SK-N-SH (cell line): Measurements from ENCODE around the gene ARHGEF10L. TPM values are rescaled to one million over a fixed set of nuclear protein-coding genes. Genes with fewer than 3 reads are reported as not detected.
A peak's percentile ranks its signal among the peaks of the same experiment; 100 is the strongest.

Experiments used
- CTCF ChIA-PET: fragments of 300-600, 350-600 bp; formaldehyde crosslinking; extraction: SDS; loops from one replicate; lab custom pipeline; 2021; lab: Yijun Ruan, JAX
- POLR2A ChIA-PET: fragments of 350-600 bp; sonication (Branson Sonifier 250); formaldehyde crosslinking; extraction: SDS; loops from one replicate; lab custom pipeline; 2020; ENCODE audit warnings: antibody characterized with exemption, inconsistent platforms; lab: Yijun Ruan, JAX
- DNase-seq: peaks from one replicate; pipeline ENCODE4 v3.0.0; 2012
- H2AFZ ChIP-seq: fragments of 200-600 bp; sonication (generic); 2 replicates; pipeline ENCODE4 v1.8.1; 2016; ENCODE audit warnings: antibody characterized with exemption, mild to moderate bottlenecking, low read depth
- H3F3A ChIP-seq: fragments of 200-600 bp; sonication (generic); replicated peaks from 2 replicates; pipeline ENCODE3; 2016; ENCODE audit warnings: antibody characterized with exemption, mild to moderate bottlenecking; ENCODE audit not compliant: insufficient read depth
- H3K27ac ChIP-seq, 2 experiments: fragments of 200-500 bp in 1 of 2; fragments of 200-600 bp in 1 of 2; sonication (Bioruptor generic) in 1 of 2; sonication (generic), shearing (Covaris generic) in 1 of 2; 2 replicates each; pipeline versions ENCODE4 v1.5.1 to v1.6.1; 2014 to 2016; ENCODE audit warnings: low read depth in 2 of 2, inconsistent platforms in 1 of 2, low read length in 1 of 2, mild to moderate bottlenecking in 1 of 2, mixed read lengths in 1 of 2
- H3K27me3 ChIP-seq: fragments of 200-600 bp; sonication (generic), shearing (Covaris generic); 2 replicates; pipeline ENCODE4 v1.6.1; 2016; ENCODE audit warnings: mixed run types; ENCODE audit not compliant: insufficient read depth
- H3K36me3 ChIP-seq, 2 experiments: fragments of 200-500 bp in 1 of 2; fragments of 200-600 bp in 1 of 2; sonication (Bioruptor generic) in 1 of 2; sonication (generic) in 1 of 2; replicated peaks in 1 of 2; 2 replicates each; pipeline versions ENCODE3 to v1.5.1; 2014 to 2016; ENCODE audit warnings: low read length in 1 of 2, mild to moderate bottlenecking in 1 of 2; ENCODE audit not compliant: insufficient read depth in 2 of 2, control insufficient read depth in 1 of 2
- H3K4me1 ChIP-seq, 2 experiments: fragments of 200-500 bp in 1 of 2; fragments of 200-600 bp in 1 of 2; sonication (Bioruptor generic) in 1 of 2; sonication (generic), shearing (Covaris generic) in 1 of 2; 2 replicates each; pipeline versions ENCODE4 v1.5.1 to v1.6.1; 2014 to 2016; ENCODE audit warnings: low read depth in 1 of 2, low read length in 1 of 2, mixed run types in 1 of 2; ENCODE audit not compliant: insufficient read depth in 2 of 2, control insufficient read depth in 1 of 2
- H3K4me2 ChIP-seq: fragments of 200-600 bp; sonication (generic), shearing (Covaris generic); 2 replicates; pipeline ENCODE4 v1.6.1; 2017; ENCODE audit warnings: mixed run types
- H3K4me3 ChIP-seq, 2 experiments: fragments of 200-500 bp in 1 of 2; fragments of 200-600 bp in 1 of 2; sonication (Bioruptor generic) in 1 of 2; sonication (generic), shearing (Covaris generic) in 1 of 2; 2 replicates each; pipeline versions ENCODE4 v1.5.1 to v1.8.1; 2014 to 2016; ENCODE audit warnings: low read depth in 2 of 2, inconsistent platforms in 1 of 2, low read length in 1 of 2, mild to moderate bottlenecking in 1 of 2, mixed read lengths in 1 of 2, moderate library complexity in 1 of 2
- H3K79me2 ChIP-seq: fragments of 200-600 bp; sonication (generic); 2 replicates; pipeline ENCODE4 v1.8.1; 2017; ENCODE audit warnings: mild to moderate bottlenecking; ENCODE audit not compliant: insufficient read depth
- H3K9ac ChIP-seq: fragments of 200-600 bp; sonication (generic); 2 replicates; pipeline ENCODE4 v1.6.1; 2017; ENCODE audit warnings: mixed run types
- H3K9me2 ChIP-seq: fragments of 200-600 bp; sonication (generic); 2 replicates; pipeline ENCODE4 v1.6.1; 2017; ENCODE audit warnings: mixed run types
- H3K9me3 ChIP-seq: fragments of 200-600 bp; sonication (generic); 2 replicates; pipeline ENCODE4 v1.6.1; 2017; ENCODE audit warnings: mixed run types, mild to moderate bottlenecking, moderate library complexity
- H4K20me1 ChIP-seq: fragments of 200-600 bp; sonication (generic); 2 replicates; pipeline ENCODE4 v1.6.1; 2017; ENCODE audit warnings: mild to moderate bottlenecking, mixed run types; ENCODE audit not compliant: insufficient read depth
- ELF1 ChIP-seq: IDR thresholded peaks from 2 replicates; pipeline ENCODE4 v1.4.0; 2012
- MEF2A ChIP-seq: IDR thresholded peaks from 2 replicates; pipeline ENCODE4 v1.4.0; 2012; ENCODE audit warnings: low read depth, borderline replicate concordance
- REST ChIP-seq: IDR thresholded peaks from 2 replicates; pipeline ENCODE4 v1.6.1; 2012; ENCODE audit warnings: mild to moderate bottlenecking, low read depth, low read length, moderate library complexity
- ZBTB33 ChIP-seq: IDR thresholded peaks from 2 replicates; pipeline ENCODE4 v1.4.0; 2012; ENCODE audit warnings: low read depth, borderline replicate concordance
- WGBS: methylation state at CpG from one replicate; pipeline ENCODE4 v1.1.6; 2017; ENCODE audit warnings: low lambda C conversion rate; 5-methylcytosine and 5-hydroxymethylcytosine counted together
- polyA plus RNA-seq, 3 experiments: library from polyadenylated mRNA; depleted of rRNA; stranded (reverse); fragments of >200 nt; gene quantifications; 2 replicates each; pipeline ENCODE4 v1.2.3, GENCODE V29; 2012

Gene ARHGEF10L
- polyA plus RNA-seq, 1 of the 3 experiments (the other 2 are of a cell fraction): 12.5 TPM

GRCh38 chr1:17581389-17582123, 42.1 kb downstream of the ARHGEF10L start (continued):
- TF ChIP-seq ELF1: no peak
- TF ChIP-seq MEF2A: no peak

- no peaks in the 10 kb centered on the region for H3K36me3 ChIP-seq
- no peak for DNase-seq
- 78% methylated on average over 9 of the region's 11 CpGs for WGBS
Observed at GRCh38 chr1:17582124-17582774, 42.8 kb downstream of the ARHGEF10L start.

More at GRCh38 chr1:17582124-17582774, 42.8 kb downstream of the ARHGEF10L start:
- peaks cover 10 to 41% of the 10 kb centered on the region in 2 experiments for H3K4me1 ChIP-seq
- no peaks in the 10 kb centered on the region for H3K27me3 ChIP-seq
- no peak overlapping the region for H2AFZ ChIP-seq
- no peaks in the 10 kb centered on the region for H3K9me3 ChIP-seq
- no peak overlapping the region for H3K4me3 ChIP-seq
- peaks cover 3% of the 10 kb centered on the region; the same call in 1 of the 2 replicates for H3K79me2 ChIP-seq
- CTCF ChIA-PET: interaction anchor here (0.7 to 6.4 kb wide), 6 partner anchors 9 to 163 kb away, joined by 3 to 44 read pairs (median 8); no protein-coding TSS in a partner anchor
- TF ChIP-seq ZBTB33: no peak
- no peak for TF ChIP-seq REST
- POLR2A ChIA-PET: no interaction called here
- H3K9me2 ChIP-seq: no peaks in the 10 kb centered on the region
- no peak overlapping the region for H3K4me2 ChIP-seq
- peak overlapping the region in 1 of 2 experiments; percentile 51; a peak in 1 of 4 replicates for H3K27ac ChIP-seq
- 0 out of 2 replicates have a peak, but pooled peaks cover 6% of the 10 kb centered on the region for H4K20me1 ChIP-seq
- peaks cover 3% of the 10 kb centered on the region for H3F3A ChIP-seq
- no peak overlapping the region for H3K9ac ChIP-seq
